Bronchial epithelial cell (primary cell): Measurements from ENCODE around the gene DUSP6. TPM values are rescaled to one million over a fixed set of nuclear protein-coding genes. Genes with fewer than 3 reads are reported as not detected.

Source experiments
- DNase-seq: peaks from one replicate; pipeline ENCODE4 v3.0.0-alpha.2; 2010; ENCODE audit warnings: low read depth
- FAIRE-seq: peaks from 2 replicates; lab custom pipeline; 2011; peaks lifted over from hg19 to GRCh38; lab: Jason Lieb, UNC
- H3K27me3 ChIP-seq: 2 replicates; pipeline ENCODE4 v1.5.1; 2011; ENCODE audit warnings: low read length; ENCODE audit not compliant: control insufficient read depth, insufficient read depth
- H3K36me3 ChIP-seq: 2 replicates; pipeline ENCODE4 v1.5.1; 2011; ENCODE audit warnings: low read length; ENCODE audit not compliant: control insufficient read depth, insufficient read depth
- H3K4me3 ChIP-seq: 2 replicates; pipeline ENCODE4 v1.5.1; 2011; ENCODE audit warnings: mild to moderate bottlenecking, low read depth, low read length, control low read depth
- total RNA-seq: library from RNA; depleted of rRNA; stranded (reverse); fragments of >200 nt; gene quantifications from 2 replicates; pipeline ENCODE4 v1.2.1, GENCODE V29; 2014
- TF ChIP-seq, protein P1 (sequence below): IDR thresholded peaks from 2 replicates; pipeline ENCODE4 v1.5.1; 2011; ENCODE audit warnings: mild to moderate bottlenecking, moderate library complexity, low read length, control low read depth, inconsistent platforms; ENCODE audit not compliant: insufficient read depth, severe bottlenecking

DUSP6 gene
- total RNA-seq, 1 donor from 2014 or later = 149 TPM

- FAIRE-seq = no peak
- DNase-seq = peak; percentile 55
- Histone ChIP-seq H3K36me3 (no peaks in the 10 kb centered on the region), H3K27me3 (no peaks in the 10 kb centered on the region), H3K4me3 (no peak overlapping the region)
- TF ChIP-seq, protein P1, sequence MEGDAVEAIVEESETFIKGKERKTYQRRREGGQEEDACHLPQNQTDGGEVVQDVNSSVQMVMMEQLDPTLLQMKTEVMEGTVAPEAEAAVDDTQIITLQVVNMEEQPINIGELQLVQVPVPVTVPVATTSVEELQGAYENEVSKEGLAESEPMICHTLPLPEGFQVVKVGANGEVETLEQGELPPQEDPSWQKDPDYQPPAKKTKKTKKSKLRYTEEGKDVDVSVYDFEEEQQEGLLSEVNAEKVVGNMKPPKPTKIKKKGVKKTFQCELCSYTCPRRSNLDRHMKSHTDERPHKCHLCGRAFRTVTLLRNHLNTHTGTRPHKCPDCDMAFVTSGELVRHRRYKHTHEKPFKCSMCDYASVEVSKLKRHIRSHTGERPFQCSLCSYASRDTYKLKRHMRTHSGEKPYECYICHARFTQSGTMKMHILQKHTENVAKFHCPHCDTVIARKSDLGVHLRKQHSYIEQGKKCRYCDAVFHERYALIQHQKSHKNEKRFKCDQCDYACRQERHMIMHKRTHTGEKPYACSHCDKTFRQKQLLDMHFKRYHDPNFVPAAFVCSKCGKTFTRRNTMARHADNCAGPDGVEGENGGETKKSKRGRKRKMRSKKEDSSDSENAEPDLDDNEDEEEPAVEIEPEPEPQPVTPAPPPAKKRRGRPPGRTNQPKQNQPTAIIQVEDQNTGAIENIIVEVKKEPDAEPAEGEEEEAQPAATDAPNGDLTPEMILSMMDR = no peak
Measured at GRCh38 chr12:89335452-89336244, 16.7 kb downstream of the DUSP6 start.

DNA sequence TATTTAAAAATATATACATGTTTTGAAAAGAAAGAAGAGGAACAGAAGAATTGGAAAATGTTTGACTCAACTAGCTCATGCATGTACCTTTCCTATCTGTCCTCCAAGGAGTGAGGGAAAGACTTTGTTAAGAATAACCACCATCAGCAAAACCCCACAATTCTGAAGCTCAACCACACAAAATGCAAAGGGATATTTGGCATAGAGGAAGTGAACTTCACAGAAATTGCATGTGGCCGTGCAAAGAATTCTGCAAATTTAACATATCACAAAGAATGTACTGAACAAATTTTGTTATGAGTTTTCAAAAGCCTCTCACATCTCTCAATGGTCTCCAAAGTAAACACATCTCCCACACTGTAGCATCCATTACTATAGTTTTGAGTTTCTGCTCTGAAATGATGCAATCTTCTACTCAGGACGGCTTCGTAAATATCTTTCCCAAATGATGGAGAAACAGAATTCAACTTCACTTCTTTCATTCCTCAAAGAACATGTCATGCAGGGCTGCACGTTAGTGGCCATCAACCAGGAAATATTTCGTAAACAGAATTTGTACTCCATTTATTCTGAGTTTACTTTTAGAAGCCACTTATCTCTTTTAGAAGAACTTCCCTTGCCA, 17.6 kb downstream of the DUSP6 start:
- H3K36me3 ChIP-seq = no peaks in the 10 kb centered on the region
- FAIRE-seq = no peak
- H3K4me3 ChIP-seq = no peak overlapping the region
- TF ChIP-seq, protein P1 = no peak
- DNase-seq = no peak
- no peaks in the 10 kb centered on the region for H3K27me3 ChIP-seq

GRCh38 chr12:89333564-89334252, 18.6 kb downstream of the DUSP6 start:
- Histone ChIP-seq H3K4me3 (no peak overlapping the region), H3K27me3 (no peaks in the 10 kb centered on the region), H3K36me3 (no peaks in the 10 kb centered on the region)
- no peak for DNase-seq
- TF ChIP-seq, protein P1 = no peak
- FAIRE-seq = no peak

GRCh38 chr12:89328151-89329030, 23.9 kb downstream of the DUSP6 start:
- TF ChIP-seq, protein P1 = no peak
- Histone ChIP-seq H3K36me3 (no peaks in the 10 kb centered on the region), H3K27me3 (no peaks in the 10 kb centered on the region), H3K4me3 (no peak overlapping the region)
- DNase-seq (no peak), FAIRE-seq (no peak)

GRCh38 chr12:89327486-89328094, 24.7 kb downstream of the DUSP6 start:
- Histone ChIP-seq H3K27me3 (no peaks in the 10 kb centered on the region), H3K4me3 (no peak overlapping the region), H3K36me3 (no peaks in the 10 kb centered on the region)
- FAIRE-seq (no peak), DNase-seq (no peak)
- TF ChIP-seq, protein P1 = no peak
